KMS-11 (cell line): Measurements from ENCODE around the gene CRB1.

Experiments
- H2AFZ ChIP-seq: fragments of 200-600 bp; sonication (generic); 2 replicates; pipeline ENCODE4 v1.6.1; 2016; ENCODE audit warnings: antibody characterized with exemption, mixed run types, low read depth
- H3K27ac ChIP-seq: fragments of 200-600 bp; sonication (generic); 2 replicates; pipeline ENCODE4 v1.6.1; 2016; ENCODE audit warnings: mild to moderate bottlenecking, mixed run types
- H3K27me3 ChIP-seq: fragments of 200-600 bp; sonication (generic); 2 replicates; pipeline ENCODE4 v1.6.1; 2017; ENCODE audit warnings: mild to moderate bottlenecking, low read depth, mixed run types, moderate library complexity; ENCODE audit not compliant: insufficient read depth
- H3K36me3 ChIP-seq: fragments of 200-600 bp; sonication (generic); 2 replicates; pipeline ENCODE4 v1.6.1; 2017; ENCODE audit warnings: mild to moderate bottlenecking, mixed run types; ENCODE audit not compliant: insufficient read depth
- H3K4me1 ChIP-seq: fragments of 200-600 bp; sonication (generic); 2 replicates; pipeline ENCODE4 v1.6.1; 2016; ENCODE audit warnings: mild to moderate bottlenecking, low read depth, mixed run types; ENCODE audit not compliant: poor library complexity, severe bottlenecking
- H3K4me2 ChIP-seq: fragments of 200-600 bp; sonication (generic); 2 replicates; pipeline ENCODE4 v1.7.0; 2016; ENCODE audit warnings: mild to moderate bottlenecking, mixed run types
- H3K4me3 ChIP-seq: fragments of 200-600 bp; sonication (generic); IDR thresholded peaks from 2 replicates; pipeline ENCODE4 v1.6.1; 2017; ENCODE audit warnings: low read depth, low read length, mixed read lengths; ENCODE audit not compliant: insufficient read depth
- H3K79me2 ChIP-seq: fragments of 200-600 bp; sonication (generic); 2 replicates; pipeline ENCODE4 v1.6.1; 2016; ENCODE audit warnings: low read depth, mixed run types; ENCODE audit not compliant: insufficient read depth
- H3K9ac ChIP-seq: fragments of 200-600 bp; sonication (generic); 2 replicates; pipeline ENCODE4 v1.6.1; 2016; ENCODE audit warnings: mild to moderate bottlenecking, mixed run types
- H4K20me1 ChIP-seq: fragments of 200-600 bp; sonication (generic); 2 replicates; pipeline ENCODE4 v1.6.1; 2016; ENCODE audit warnings: mild to moderate bottlenecking, mixed run types; ENCODE audit not compliant: insufficient read depth
- CTCF ChIP-seq: fragments of 200-600 bp; sonication (generic); conservative IDR thresholded peaks from 2 replicates; pipeline ENCODE4 v1.6.1; 2017; ENCODE audit warnings: low read depth, mild to moderate bottlenecking, antibody characterized with exemption, low read length, moderate library complexity, mixed read lengths

Gene CRB1

GRCh38 chr1:197264936-197265567 lies 3.0 kb upstream of the CRB1 start:
- Histone ChIP-seq H3K4me3 (no peak overlapping the region), H3K27me3 (no peaks in the 10 kb centered on the region), H2AFZ (no peak overlapping the region), H3K9ac (no peak overlapping the region), H3K36me3 (no peaks in the 10 kb centered on the region), H3K79me2 (no peaks in the 10 kb centered on the region), H4K20me1 (no peaks in the 10 kb centered on the region), H3K4me1 (no peaks in the 10 kb centered on the region), H3K27ac (no peak overlapping the region), H3K4me2 (no peak overlapping the region)
- no peak for TF ChIP-seq CTCF

GRCh38 chr1:197269053-197269452 lies 1.0 kb downstream of the CRB1 start:
- H3K4me2 ChIP-seq, result no peak overlapping the region
- no peaks in the 10 kb centered on the region for H3K36me3 ChIP-seq
- no peaks in the 10 kb centered on the region for H3K4me1 ChIP-seq
- H3K9ac ChIP-seq, result no peak overlapping the region
- no peaks in the 10 kb centered on the region for H3K79me2 ChIP-seq
- no peak for TF ChIP-seq CTCF
- H2AFZ ChIP-seq, result no peak overlapping the region
- H3K4me3 ChIP-seq, result no peak overlapping the region
- no peaks in the 10 kb centered on the region for H3K27me3 ChIP-seq
- no peak overlapping the region for H3K27ac ChIP-seq
- H4K20me1 ChIP-seq, result no peaks in the 10 kb centered on the region

- Histone ChIP-seq H4K20me1 (no peaks in the 10 kb centered on the region), H3K27ac (no peak overlapping the region), H3K4me3 (no peak overlapping the region), H3K36me3 (no peaks in the 10 kb centered on the region), H3K4me2 (no peak overlapping the region), H3K4me1 (no peaks in the 10 kb centered on the region), H3K79me2 (no peaks in the 10 kb centered on the region), H3K9ac (no peak overlapping the region), H3K27me3 (no peaks in the 10 kb centered on the region), H2AFZ (no peak overlapping the region)
- TF ChIP-seq CTCF, result no peak
Observed at GRCh38 chr1:197272791-197273190, 4.7 kb downstream of the CRB1 start.

GRCh38 chr1:197277166-197277565 lies 9.1 kb downstream of the CRB1 start:
- Histone ChIP-seq H2AFZ (no peak overlapping the region), H3K36me3 (no peaks in the 10 kb centered on the region), H3K9ac (no peak overlapping the region), H3K4me1 (no peaks in the 10 kb centered on the region), H3K79me2 (no peaks in the 10 kb centered on the region), H3K27me3 (no peaks in the 10 kb centered on the region), H3K4me3 (no peak overlapping the region), H4K20me1 (no peaks in the 10 kb centered on the region), H3K27ac (no peak overlapping the region), H3K4me2 (no peak overlapping the region)
- no peak for TF ChIP-seq CTCF
